Neural progenitor cell (in vitro differentiated cells): ENCODE results near the gene MELTF.

Experiments used
- CTCF ChIP-seq: fragments of 200-600 bp; sonication (generic); IDR thresholded peaks from 2 replicates; pipeline ENCODE4 v1.5.1; 2017; ENCODE audit warnings: antibody characterized with exemption, mild to moderate bottlenecking
- EZH2 ChIP-seq: fragments of 200-600 bp; sonication (generic); IDR thresholded peaks from 2 replicates; pipeline ENCODE4 v1.6.1; 2017; ENCODE audit warnings: antibody characterized with exemption, mild to moderate bottlenecking, moderate library complexity
- EZH2phosphoT487 ChIP-seq: fragments of 200-600 bp; sonication (generic); IDR thresholded peaks from 2 replicates; pipeline ENCODE4 v1.6.1; 2017; ENCODE audit warnings: antibody characterized with exemption

- TF ChIP-seq CTCF (no peak), EZH2 (no peak), EZH2phosphoT487 (no peak)
These were observed 32.8 kb upstream of the MELTF start for GRCh38 chr3:197062446-197062845.
